ENCODE data around the gene ANKDD1B.

DNA sequence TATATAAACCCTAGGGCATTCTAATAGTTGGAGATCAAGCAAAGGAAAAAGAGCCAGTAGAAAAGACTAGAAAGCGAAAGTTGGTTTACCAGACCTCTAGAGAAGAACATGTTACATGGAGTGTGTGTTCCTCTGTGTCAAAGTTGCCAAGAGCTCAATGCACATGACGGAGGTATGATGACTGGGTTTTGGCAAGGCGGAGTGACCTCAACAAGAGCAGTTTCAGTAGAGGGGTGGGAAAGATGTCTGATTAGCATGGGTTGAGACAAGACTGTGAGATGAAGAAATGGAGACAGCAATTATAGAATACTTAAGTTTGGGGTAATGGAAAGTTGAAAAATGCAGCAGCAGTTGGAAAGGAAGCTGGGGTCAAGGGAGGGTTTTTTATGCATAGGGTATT lies 1.6 kb downstream of the ANKDD1B start:
- TF ChIP-seq POLR2A (IDR thresholded peaks at IDR 0.05) = no peak
- TF ChIP-seq, protein P1, sequence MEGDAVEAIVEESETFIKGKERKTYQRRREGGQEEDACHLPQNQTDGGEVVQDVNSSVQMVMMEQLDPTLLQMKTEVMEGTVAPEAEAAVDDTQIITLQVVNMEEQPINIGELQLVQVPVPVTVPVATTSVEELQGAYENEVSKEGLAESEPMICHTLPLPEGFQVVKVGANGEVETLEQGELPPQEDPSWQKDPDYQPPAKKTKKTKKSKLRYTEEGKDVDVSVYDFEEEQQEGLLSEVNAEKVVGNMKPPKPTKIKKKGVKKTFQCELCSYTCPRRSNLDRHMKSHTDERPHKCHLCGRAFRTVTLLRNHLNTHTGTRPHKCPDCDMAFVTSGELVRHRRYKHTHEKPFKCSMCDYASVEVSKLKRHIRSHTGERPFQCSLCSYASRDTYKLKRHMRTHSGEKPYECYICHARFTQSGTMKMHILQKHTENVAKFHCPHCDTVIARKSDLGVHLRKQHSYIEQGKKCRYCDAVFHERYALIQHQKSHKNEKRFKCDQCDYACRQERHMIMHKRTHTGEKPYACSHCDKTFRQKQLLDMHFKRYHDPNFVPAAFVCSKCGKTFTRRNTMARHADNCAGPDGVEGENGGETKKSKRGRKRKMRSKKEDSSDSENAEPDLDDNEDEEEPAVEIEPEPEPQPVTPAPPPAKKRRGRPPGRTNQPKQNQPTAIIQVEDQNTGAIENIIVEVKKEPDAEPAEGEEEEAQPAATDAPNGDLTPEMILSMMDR (IDR thresholded peaks at IDR 0.05 in 8 of 11, conservative IDR thresholded peaks at IDR 0.05 in 3 of 11) = no peak
